Peyer's patch (tissue), 4 donors: ENCODE data around the gene NEUROD2.

ENCODE experiments used
- POLR2A ChIP-seq, 2 donors: fragments of 450-650 bp; IDR thresholded peaks; one replicate each; pipeline ENCODE4 v1.5.1; 2017; ENCODE audit warnings: antibody characterized with exemption in 2 of 2, mild to moderate bottlenecking in 2 of 2, moderate library complexity in 2 of 2
- TF ChIP-seq, protein P1 (sequence below), 6 experiments: fragments of 450-650 bp in 4 of 6; fragments of 200-600 bp in 2 of 6; sonication (generic) in 1 of 6; IDR thresholded peaks; one replicate each; pipeline ENCODE4 v1.5.1; 2017 to 2019; ENCODE audit warnings: antibody characterized with exemption in 6 of 6, mild to moderate bottlenecking in 3 of 6, moderate library complexity in 1 of 6

DNA sequence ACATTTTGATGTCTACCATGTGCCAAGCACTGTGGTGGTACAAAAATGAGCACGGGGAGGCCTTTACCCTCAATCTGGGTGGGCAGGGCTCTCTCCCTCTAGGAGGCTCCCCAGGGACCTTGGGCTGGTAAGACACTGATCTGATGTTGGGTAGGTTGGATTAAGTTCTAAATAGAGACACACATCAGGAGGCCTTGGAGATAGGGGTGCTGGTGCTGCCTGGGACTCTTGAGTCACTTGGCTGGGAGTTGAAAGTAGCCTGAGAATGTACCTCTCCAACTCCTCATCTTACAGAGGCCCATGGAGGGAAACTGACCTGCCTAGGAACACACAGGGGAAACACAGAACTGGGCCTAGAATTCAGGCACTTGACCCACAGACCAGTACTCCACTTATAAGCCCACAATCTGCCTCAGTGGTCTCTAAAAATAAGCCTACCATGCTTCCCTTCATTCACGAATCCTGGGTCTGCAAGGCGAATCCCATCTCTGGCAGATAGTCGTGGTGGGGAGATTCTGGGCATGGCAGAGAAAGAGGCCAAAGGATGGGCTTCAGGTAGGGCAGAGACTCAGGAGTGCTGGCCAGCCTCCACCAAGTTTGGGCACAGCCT, 1.8 kb upstream of the NEUROD2 start:
- TF ChIP-seq, protein P1, sequence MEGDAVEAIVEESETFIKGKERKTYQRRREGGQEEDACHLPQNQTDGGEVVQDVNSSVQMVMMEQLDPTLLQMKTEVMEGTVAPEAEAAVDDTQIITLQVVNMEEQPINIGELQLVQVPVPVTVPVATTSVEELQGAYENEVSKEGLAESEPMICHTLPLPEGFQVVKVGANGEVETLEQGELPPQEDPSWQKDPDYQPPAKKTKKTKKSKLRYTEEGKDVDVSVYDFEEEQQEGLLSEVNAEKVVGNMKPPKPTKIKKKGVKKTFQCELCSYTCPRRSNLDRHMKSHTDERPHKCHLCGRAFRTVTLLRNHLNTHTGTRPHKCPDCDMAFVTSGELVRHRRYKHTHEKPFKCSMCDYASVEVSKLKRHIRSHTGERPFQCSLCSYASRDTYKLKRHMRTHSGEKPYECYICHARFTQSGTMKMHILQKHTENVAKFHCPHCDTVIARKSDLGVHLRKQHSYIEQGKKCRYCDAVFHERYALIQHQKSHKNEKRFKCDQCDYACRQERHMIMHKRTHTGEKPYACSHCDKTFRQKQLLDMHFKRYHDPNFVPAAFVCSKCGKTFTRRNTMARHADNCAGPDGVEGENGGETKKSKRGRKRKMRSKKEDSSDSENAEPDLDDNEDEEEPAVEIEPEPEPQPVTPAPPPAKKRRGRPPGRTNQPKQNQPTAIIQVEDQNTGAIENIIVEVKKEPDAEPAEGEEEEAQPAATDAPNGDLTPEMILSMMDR (IDR thresholded peaks at IDR 0.05) = no peak
- TF ChIP-seq POLR2A (IDR thresholded peaks at IDR 0.05) = no peak
